Mesangial cell (primary cell): ENCODE measurements around the gene ZNF559. TPM values are rescaled to one million over a fixed set of nuclear protein-coding genes. Genes with fewer than 3 reads are reported as not detected.

Experiments
- total RNA-seq: library from RNA; depleted of rRNA; stranded (reverse); fragments of >200 nt; gene quantifications from 2 replicates; pipeline ENCODE4 v1.2.3, GENCODE V29; 2015

The ZNF559 gene
- total RNA-seq = 2.1 and 8.2 TPM in 2 replicates

DNA sequence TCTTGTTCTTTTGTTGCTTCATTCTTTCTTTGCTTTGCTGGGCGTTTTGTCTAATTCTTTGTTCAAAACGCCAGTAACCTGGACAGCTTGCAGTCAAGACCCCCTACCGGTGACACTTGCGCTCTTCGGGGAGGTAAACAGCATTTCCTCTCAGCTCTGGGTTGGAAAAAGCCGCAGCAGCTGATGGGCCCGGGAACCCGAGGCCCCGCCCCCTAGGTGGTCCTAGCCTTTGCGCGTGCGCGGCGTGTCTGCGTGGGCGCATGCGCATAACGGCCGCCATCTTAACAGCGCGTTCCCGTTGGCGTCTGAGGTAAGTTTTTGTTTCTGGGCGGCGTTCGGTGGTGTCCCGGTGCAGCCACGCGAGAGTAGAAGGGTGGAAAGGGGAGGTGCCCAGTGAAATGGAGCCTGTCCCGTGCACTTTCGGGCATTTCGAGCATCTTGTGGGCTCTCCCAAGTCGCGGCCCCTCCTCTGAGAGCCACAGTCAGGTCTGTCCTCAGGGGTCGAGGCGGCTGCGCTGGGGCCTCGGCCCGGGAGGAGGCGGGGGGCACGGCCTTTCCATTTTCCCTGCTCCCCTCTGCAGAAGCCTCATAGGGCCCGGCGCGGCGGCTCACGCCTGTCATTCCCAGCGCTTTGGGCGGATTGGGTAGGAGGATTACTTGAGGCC is at the start of gene ZNF559:
ZNF559 (plus strand) TSS at position 261 of the 665 bp plus-strand sequence. CDS start 14,371 bp downstream, outside the sequence.

DNA sequence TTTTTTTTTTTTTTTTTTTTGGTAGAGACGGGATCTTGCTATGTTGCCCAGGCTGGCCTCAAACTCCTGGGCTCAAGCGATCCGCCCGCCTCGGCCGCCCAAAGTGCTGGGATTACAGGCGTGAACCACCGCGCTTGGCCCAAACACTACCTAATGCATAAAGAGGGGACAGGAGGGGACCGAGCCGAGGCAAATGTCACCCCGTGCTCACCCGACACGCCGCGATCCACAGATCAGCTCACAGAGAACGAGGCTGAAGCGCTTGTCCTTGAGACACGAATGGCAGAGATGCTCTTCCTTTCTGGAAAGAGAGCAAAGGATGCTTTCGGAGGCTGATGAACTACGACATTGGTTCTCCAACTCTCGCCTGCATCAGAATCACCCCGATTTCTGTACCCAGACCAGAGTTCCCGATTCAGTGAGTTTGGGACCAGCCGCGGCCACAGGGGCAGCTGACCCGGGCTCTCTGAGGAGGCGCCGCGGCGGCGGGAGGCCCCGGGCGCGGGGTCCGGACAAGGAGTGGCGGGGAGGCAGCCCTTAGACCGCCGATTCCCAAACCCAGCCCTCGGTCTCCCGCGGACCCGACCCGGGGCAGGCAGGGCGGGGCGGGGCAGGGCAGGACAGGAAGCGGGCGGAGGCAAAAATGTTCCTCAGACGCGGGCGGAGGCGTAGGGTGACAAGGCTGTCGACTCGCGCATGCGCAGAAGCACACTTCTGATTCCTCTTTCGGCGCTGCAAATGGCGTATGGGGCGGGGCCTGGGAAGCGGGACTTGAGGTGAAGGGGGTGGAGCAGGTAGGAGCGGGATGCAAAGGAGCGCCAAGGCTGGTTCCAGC is 14.6 kb upstream of the ZNF559 start, which contains the start of gene ZNF699:
ZNF699 (minus strand) TSS at position 700 of the 835 bp plus-strand sequence. CDS start 4,719 bp downstream, outside the sequence.

DNA sequence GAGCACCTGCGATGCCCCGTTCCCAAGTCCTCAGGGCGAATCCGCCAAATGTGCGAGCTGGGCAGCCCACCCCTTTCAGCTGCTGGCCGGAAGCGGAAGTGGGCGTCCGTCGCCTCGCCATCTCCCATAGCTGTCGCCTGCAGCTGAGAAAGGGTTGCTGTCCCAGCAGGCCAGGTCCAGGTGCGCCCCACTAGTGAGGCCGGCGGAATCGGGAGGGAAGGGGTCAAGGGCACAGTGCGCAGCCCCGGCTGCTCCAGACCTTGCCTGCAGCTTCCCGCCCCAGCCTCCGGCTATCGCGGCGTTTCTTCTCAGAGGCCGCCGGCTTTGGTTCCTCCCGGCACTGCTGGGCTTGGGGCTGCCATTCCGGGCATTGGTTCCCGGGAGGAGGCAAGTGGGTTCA is 38.9 kb downstream of the ZNF559 start, which contains the start of gene ZNF177:
ZNF177 (plus strand) TSS at position 109 of the 400 bp plus-strand sequence. CDS start 15,299 bp downstream, outside the sequence.

Other genes with a start within 250 kb of the ZNF559 start
- not detected in 2 replicates for gene OR1M1, start 237.1 kb upstream of the ZNF559 start, total RNA-seq
- not detected in 2 replicates for gene OR7G2, start 216.7 kb upstream of the ZNF559 start, total RNA-seq
- not detected in 2 replicates for gene OR7G1, start 208.4 kb upstream of the ZNF559 start, total RNA-seq
- gene OR7G3, start 197.2 kb upstream of the ZNF559 start, total RNA-seq = not detected in 2 replicates
- 9.6 and 16.0 TPM in 2 replicates for gene ZNF317, start 183.8 kb upstream of the ZNF559 start, total RNA-seq
- gene OR7D2, start 145.2 kb upstream of the ZNF559 start, total RNA-seq = 0.51 TPM in 1 of 2 replicates, not detected in the other
- gene OR7D4, start 104.6 kb upstream of the ZNF559 start, total RNA-seq = not detected in 2 replicates
- not detected in 2 replicates for gene OR7E24, start 73.2 kb upstream of the ZNF559 start, total RNA-seq
- 8.5 and 10.5 TPM in 2 replicates for gene ZNF699, start 14.3 kb upstream of the ZNF559 start, total RNA-seq
- gene ZNF177, start 38.8 kb downstream of the ZNF559 start, total RNA-seq = 0.81 and 3.2 TPM in 2 replicates
- gene ZNF266, start 111.4 kb downstream of the ZNF559 start, total RNA-seq = 6.2 and 11.4 TPM in 2 replicates
- gene ZNF560, start 174.4 kb downstream of the ZNF559 start, total RNA-seq = 0.49 TPM in 1 of 2 replicates, not detected in the other
- 6.8 and 11.9 TPM in 2 replicates for gene ZNF426, start 214.5 kb downstream of the ZNF559 start, total RNA-seq